Smooth muscle cell (in vitro differentiated cells): ENCODE data around the gene KDR. TPM values are rescaled to one million over a fixed set of nuclear protein-coding genes. Genes with fewer than 3 reads are reported as not detected.

Experiments
- DNase-seq: peaks from one replicate; lab custom pipeline; 2025; ENCODE audit not compliant: unreplicated experiment; lab: John Stamatoyannopoulos, UW
- H2AFZ ChIP-seq: fragments of 200-600 bp; sonication (generic); 2 replicates; pipeline ENCODE4 v1.6.0; 2016; ENCODE audit warnings: antibody characterized with exemption, low read depth, mild to moderate bottlenecking
- H3F3A ChIP-seq: fragments of 200-600 bp; sonication (generic); 2 replicates; pipeline ENCODE4 v1.6.0; 2017; ENCODE audit warnings: antibody characterized with exemption, low read depth
- H3K27ac ChIP-seq: fragments of 200-600 bp; sonication (generic); 2 replicates; pipeline ENCODE4 v1.5.1; 2016; ENCODE audit warnings: low read depth, mild to moderate bottlenecking
- H3K27me3 ChIP-seq: fragments of 200-600 bp; sonication (generic); 2 replicates; pipeline ENCODE4 v1.6.1; 2016; ENCODE audit warnings: low read depth, mild to moderate bottlenecking
- H3K36me3 ChIP-seq: fragments of 200-600 bp; sonication (generic); 2 replicates; pipeline ENCODE4 v1.5.1; 2016; ENCODE audit warnings: low read depth
- H3K4me1 ChIP-seq: fragments of 200-600 bp; sonication (generic); 2 replicates; pipeline ENCODE4 v1.5.1; 2016; ENCODE audit warnings: low read depth
- H3K4me2 ChIP-seq: fragments of 200-600 bp; sonication (generic); 2 replicates; pipeline ENCODE4 v1.6.0; 2016; ENCODE audit warnings: mild to moderate bottlenecking
- H3K4me3 ChIP-seq: fragments of 200-600 bp; sonication (generic); 2 replicates; pipeline ENCODE4 v1.5.1; 2016; ENCODE audit warnings: mild to moderate bottlenecking
- H3K79me2 ChIP-seq: fragments of 200-600 bp; sonication (generic); 2 replicates; pipeline ENCODE4 v1.6.0; 2016; ENCODE audit warnings: low read depth, mild to moderate bottlenecking
- H3K9ac ChIP-seq: fragments of 200-600 bp; sonication (generic); 2 replicates; pipeline ENCODE4 v1.6.0; 2016; ENCODE audit warnings: low read depth
- H3K9me3 ChIP-seq: fragments of 200-600 bp; sonication (generic); replicated peaks from 2 replicates; pipeline ENCODE4 v1.5.1; 2016; ENCODE audit warnings: low read depth
- H4K20me1 ChIP-seq: fragments of 200-600 bp; sonication (generic); 2 replicates; pipeline ENCODE4 v1.6.0; 2016; ENCODE audit warnings: low read depth
- CTCF ChIP-seq: fragments of 200-600 bp; sonication (generic); IDR thresholded peaks from 2 replicates; pipeline ENCODE4 v1.5.1; 2017; ENCODE audit warnings: borderline replicate concordance, mild to moderate bottlenecking, antibody characterized with exemption; ENCODE audit not compliant: insufficient read depth, poor library complexity, severe bottlenecking
- WGBS: methylation state at CpG from one replicate; pipeline ENCODE4 v1.1.7; 2016; ENCODE audit warnings: low lambda C conversion rate; 5-methylcytosine and 5-hydroxymethylcytosine counted together
- polyA plus RNA-seq: library from polyadenylated mRNA; unstranded; fragments of >200 nt; fragmentation: Nextera tagmentation; extraction: Ambion mirVana; gene quantifications from 2 replicates; pipeline ENCODE4 v1.2.1, GENCODE V29; 2016
- total RNA-seq: library from RNA; depleted of rRNA; stranded (reverse); fragments of >200 nt; gene quantifications from 2 replicates; pipeline ENCODE4 v1.2.3, GENCODE V29; 2014

KDR gene
- total and polyA plus RNA-seq, 2 experiments from 2014 or later = 27.7 to 56.3 TPM

- Histone ChIP-seq H2AFZ (peak overlapping the region; percentile 64), H3K9ac (peak overlapping the region; percentile 31), H3K4me2 (peak overlapping the region; percentile 32)
Observed at GRCh38 chr4:55078987-55079386, 46.4 kb downstream of the KDR start.

GRCh38 chr4:55077577-55077976 lies 47.8 kb downstream of the KDR start:
- Histone ChIP-seq H3K4me3 (no peak overlapping the region), H3K4me1 (peaks cover 53% of the 10 kb centered on the region), H3K79me2 (no peaks in the 10 kb centered on the region), H2AFZ (no peak overlapping the region), H3K27ac (peak overlapping the region; percentile 95), H3F3A (peaks cover 51% of the 10 kb centered on the region), H3K36me3 (peaks cover 3% of the 10 kb centered on the region), H3K4me2 (no peak overlapping the region), H4K20me1 (no peaks in the 10 kb centered on the region), H3K27me3 (no peaks in the 10 kb centered on the region), H3K9ac (no peak overlapping the region), H3K9me3 (no peaks in the 10 kb centered on the region)
- DNase-seq = no peak
- TF ChIP-seq CTCF = no peak
- 89% methylated on average over 2 of the region's 2 CpGs for WGBS

More at GRCh38 chr4:55078987-55079386, 46.4 kb downstream of the KDR start:
- no peak overlapping the region for H3K4me3 ChIP-seq
- DNase-seq = no peak
- H3K27me3 ChIP-seq = no peaks in the 10 kb centered on the region
- H3K36me3 ChIP-seq = peaks cover 3% of the 10 kb centered on the region
- no peaks in the 10 kb centered on the region for H3K79me2 ChIP-seq
- peaks cover 37% of the 10 kb centered on the region for H3F3A ChIP-seq
- H3K9me3 ChIP-seq = no peaks in the 10 kb centered on the region
- H3K4me1 ChIP-seq = peaks cover 51% of the 10 kb centered on the region
- 68% methylated on average over 8 of the region's 8 CpGs for WGBS
- TF ChIP-seq CTCF = no peak
- peak overlapping the region; percentile 84 for H3K27ac ChIP-seq
- H4K20me1 ChIP-seq = no peaks in the 10 kb centered on the region

- H3K9me3 ChIP-seq = no peaks in the 10 kb centered on the region
- no peaks in the 10 kb centered on the region for H4K20me1 ChIP-seq
- peaks cover 53% of the 10 kb centered on the region for H3K4me1 ChIP-seq
- H3K79me2 ChIP-seq = no peaks in the 10 kb centered on the region
- no peak for TF ChIP-seq CTCF
- DNase-seq = no peak
- WGBS = 29% methylated on average over 5 of the region's 5 CpGs
- H3K27ac ChIP-seq = peak overlapping the region; percentile 95
- no peak overlapping the region for H3K4me3 ChIP-seq
- H2AFZ ChIP-seq = peak overlapping the region; percentile 11
- H3K27me3 ChIP-seq = no peaks in the 10 kb centered on the region
- H3F3A ChIP-seq = peaks cover 51% of the 10 kb centered on the region
- peak overlapping the region; percentile 73 for H3K4me2 ChIP-seq
- no peaks in the 10 kb centered on the region for H3K36me3 ChIP-seq
- peak overlapping the region; percentile 68 for H3K9ac ChIP-seq
Observed at GRCh38 chr4:55075823-55076716, 49.3 kb downstream of the KDR start.
